Nephron progenitor cell (in vitro differentiated cells): ENCODE results near the gene DOP1A.

Source experiments
- DNase-seq: peaks from one replicate; pipeline ENCODE4 v3.0.0; 2021
- H3K27ac Mint-ChIP-seq: 2 replicates; pipeline ENCODE4 v1.8.0; 2021; ENCODE audit warnings: mild to moderate bottlenecking, moderate library complexity, mixed read lengths
- H3K27me3 Mint-ChIP-seq: 2 replicates; pipeline ENCODE4 v1.8.0; 2021; ENCODE audit warnings: mild to moderate bottlenecking, low read depth, mixed read lengths; ENCODE audit not compliant: poor library complexity
- H3K36me3 Mint-ChIP-seq: 2 replicates; pipeline ENCODE4 v1.8.0; 2021; ENCODE audit warnings: low read depth, mixed read lengths
- H3K4me1 Mint-ChIP-seq: 2 replicates; pipeline ENCODE4 v1.8.0; 2021; ENCODE audit warnings: mixed read lengths
- H3K4me3 Mint-ChIP-seq: 2 replicates; pipeline ENCODE4 v1.8.0; 2021; ENCODE audit warnings: mild to moderate bottlenecking, moderate library complexity, mixed read lengths
- H3K9me3 Mint-ChIP-seq: 2 replicates; pipeline ENCODE4 v1.8.0; 2021; ENCODE audit warnings: mild to moderate bottlenecking, moderate library complexity, mixed read lengths
- TF ChIP-seq, protein P1 (sequence below): fragments of 200-600 bp; sonication (generic); IDR thresholded peaks from 2 replicates; pipeline ENCODE4 v1.5.0; 2021; ENCODE audit warnings: antibody characterized with exemption

Gene DOP1A

DNA sequence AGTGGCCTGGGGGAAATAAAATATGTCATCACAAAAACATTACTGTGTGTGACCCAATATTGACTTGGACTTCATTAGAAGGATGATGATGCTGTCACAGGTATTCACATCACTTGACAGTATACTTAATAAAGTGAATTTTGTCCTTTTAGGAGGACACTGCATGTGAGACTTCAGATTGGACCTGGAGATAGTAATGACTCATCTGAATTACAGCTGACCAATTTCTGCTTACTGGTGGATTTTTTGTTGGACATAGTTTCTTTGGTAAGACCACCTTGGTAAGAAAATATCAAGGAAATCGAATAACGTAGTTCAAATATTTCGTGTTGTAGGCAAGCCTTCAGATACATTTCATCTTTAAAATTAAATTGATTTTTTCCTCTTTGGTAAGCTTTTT lies 57.1 kb downstream of the DOP1A start:
- TF ChIP-seq, protein P1, sequence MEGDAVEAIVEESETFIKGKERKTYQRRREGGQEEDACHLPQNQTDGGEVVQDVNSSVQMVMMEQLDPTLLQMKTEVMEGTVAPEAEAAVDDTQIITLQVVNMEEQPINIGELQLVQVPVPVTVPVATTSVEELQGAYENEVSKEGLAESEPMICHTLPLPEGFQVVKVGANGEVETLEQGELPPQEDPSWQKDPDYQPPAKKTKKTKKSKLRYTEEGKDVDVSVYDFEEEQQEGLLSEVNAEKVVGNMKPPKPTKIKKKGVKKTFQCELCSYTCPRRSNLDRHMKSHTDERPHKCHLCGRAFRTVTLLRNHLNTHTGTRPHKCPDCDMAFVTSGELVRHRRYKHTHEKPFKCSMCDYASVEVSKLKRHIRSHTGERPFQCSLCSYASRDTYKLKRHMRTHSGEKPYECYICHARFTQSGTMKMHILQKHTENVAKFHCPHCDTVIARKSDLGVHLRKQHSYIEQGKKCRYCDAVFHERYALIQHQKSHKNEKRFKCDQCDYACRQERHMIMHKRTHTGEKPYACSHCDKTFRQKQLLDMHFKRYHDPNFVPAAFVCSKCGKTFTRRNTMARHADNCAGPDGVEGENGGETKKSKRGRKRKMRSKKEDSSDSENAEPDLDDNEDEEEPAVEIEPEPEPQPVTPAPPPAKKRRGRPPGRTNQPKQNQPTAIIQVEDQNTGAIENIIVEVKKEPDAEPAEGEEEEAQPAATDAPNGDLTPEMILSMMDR: no peak
- Mint-ChIP-seq H3K9me3 (no peaks in the 10 kb centered on the region), H3K36me3 (peaks cover 28% of the 10 kb centered on the region), H3K4me1 (no peaks in the 10 kb centered on the region), H3K4me3 (no peak overlapping the region), H3K27ac (no peak overlapping the region), H3K27me3 (no peaks in the 10 kb centered on the region)
- no peak for DNase-seq

DNA sequence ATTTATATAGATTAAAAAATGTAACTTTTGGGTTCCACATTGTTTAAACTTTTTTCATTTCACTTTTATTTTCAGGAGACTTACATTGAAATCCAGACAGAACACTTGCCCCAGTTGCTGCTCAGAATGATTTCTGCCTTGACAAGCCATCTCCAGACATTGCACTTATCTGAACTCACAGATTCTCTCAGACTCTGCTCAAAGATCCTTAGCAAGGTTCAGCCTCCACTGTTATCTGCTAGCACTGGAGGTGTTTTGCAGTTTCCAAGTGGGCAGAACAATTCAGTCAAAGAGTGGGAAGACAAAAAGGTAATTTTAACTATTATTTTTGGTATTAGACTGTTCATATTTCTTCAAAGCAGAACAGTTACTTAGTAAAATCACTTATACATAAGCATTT lies 58.0 kb downstream of the DOP1A start:
- no peak overlapping the region for H3K27ac Mint-ChIP-seq
- no peaks in the 10 kb centered on the region for H3K27me3 Mint-ChIP-seq
- H3K4me1 Mint-ChIP-seq: no peaks in the 10 kb centered on the region
- peaks cover 34% of the 10 kb centered on the region for H3K36me3 Mint-ChIP-seq
- no peak overlapping the region for H3K4me3 Mint-ChIP-seq
- no peaks in the 10 kb centered on the region for H3K9me3 Mint-ChIP-seq
- TF ChIP-seq, protein P1: no peak
- no peak for DNase-seq

DNA sequence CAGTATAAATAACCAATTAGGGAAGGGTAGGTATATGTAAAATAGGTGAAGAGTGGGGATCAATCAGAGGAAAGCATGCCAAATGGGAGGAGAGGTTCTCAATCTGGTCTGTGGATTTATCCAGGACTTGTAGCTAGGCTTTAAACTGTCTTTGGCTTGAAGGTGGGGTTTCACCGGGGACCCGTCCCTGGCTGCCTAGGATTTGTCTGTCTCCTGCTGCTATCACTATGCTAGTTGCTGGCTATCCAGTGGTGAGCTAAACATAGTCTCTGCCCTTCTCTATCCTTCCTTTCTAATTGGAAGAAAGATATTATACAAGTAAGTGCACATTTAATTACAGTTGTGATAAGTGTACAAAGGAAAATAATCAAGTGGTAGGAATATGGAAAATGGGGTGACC lies 58.8 kb downstream of the DOP1A start:
- no peak for DNase-seq
- TF ChIP-seq, protein P1: no peak
- no peaks in the 10 kb centered on the region for H3K27me3 Mint-ChIP-seq
- H3K9me3 Mint-ChIP-seq: no peaks in the 10 kb centered on the region
- H3K4me1 Mint-ChIP-seq: no peaks in the 10 kb centered on the region
- no peak overlapping the region for H3K4me3 Mint-ChIP-seq
- H3K27ac Mint-ChIP-seq: no peak overlapping the region
- H3K36me3 Mint-ChIP-seq: peaks cover 42% of the 10 kb centered on the region

DNA sequence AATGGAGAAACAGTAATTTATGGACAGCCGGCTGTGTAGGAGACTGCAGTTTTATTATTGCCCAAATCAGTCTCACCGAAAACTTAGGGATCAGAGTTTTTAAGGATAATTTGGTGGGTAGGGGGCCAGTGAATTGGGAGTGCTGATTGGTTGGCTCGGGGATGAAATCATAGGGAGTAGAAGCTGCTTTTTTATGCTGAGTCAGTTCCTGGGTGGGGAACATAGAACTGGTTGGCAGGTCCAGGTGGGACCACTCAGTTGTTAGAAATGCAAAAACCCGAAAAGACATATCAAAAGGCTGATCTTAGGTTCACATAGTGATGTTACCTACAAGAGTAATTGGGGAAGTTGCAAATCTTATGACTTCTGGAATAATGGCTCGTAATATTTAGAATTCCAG lies 59.3 kb downstream of the DOP1A start:
- no peak for DNase-seq
- no peaks in the 10 kb centered on the region for H3K4me1 Mint-ChIP-seq
- no peak overlapping the region for H3K27ac Mint-ChIP-seq
- no peak overlapping the region for H3K4me3 Mint-ChIP-seq
- H3K36me3 Mint-ChIP-seq: peaks cover 47% of the 10 kb centered on the region
- TF ChIP-seq, protein P1: no peak
- no peaks in the 10 kb centered on the region for H3K9me3 Mint-ChIP-seq
- H3K27me3 Mint-ChIP-seq: no peaks in the 10 kb centered on the region

DNA sequence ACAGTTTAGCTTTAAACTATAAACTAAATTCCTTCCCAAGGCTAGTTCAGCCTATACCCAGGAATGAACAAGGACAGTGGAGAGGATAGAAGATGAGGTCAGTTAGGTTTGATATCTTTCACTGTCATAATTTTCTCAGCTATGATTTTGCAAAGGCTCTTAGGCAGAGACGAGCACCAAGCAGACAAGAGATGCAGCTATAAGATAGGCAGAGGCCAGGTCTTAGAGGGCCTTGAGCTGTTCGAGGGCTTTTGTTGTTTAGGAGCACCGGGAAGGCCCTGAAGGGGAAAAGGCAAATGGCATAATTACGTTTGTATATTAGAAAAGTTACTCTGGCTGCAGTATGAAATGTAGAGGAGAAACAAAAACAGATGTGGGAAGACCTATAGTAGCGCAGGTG lies 59.8 kb downstream of the DOP1A start:
- no peak for DNase-seq
- H3K36me3 Mint-ChIP-seq: peaks cover 47% of the 10 kb centered on the region
- H3K27ac Mint-ChIP-seq: no peak overlapping the region
- no peak overlapping the region for H3K4me3 Mint-ChIP-seq
- H3K9me3 Mint-ChIP-seq: no peaks in the 10 kb centered on the region
- TF ChIP-seq, protein P1: no peak
- no peaks in the 10 kb centered on the region for H3K4me1 Mint-ChIP-seq
- no peaks in the 10 kb centered on the region for H3K27me3 Mint-ChIP-seq

DNA sequence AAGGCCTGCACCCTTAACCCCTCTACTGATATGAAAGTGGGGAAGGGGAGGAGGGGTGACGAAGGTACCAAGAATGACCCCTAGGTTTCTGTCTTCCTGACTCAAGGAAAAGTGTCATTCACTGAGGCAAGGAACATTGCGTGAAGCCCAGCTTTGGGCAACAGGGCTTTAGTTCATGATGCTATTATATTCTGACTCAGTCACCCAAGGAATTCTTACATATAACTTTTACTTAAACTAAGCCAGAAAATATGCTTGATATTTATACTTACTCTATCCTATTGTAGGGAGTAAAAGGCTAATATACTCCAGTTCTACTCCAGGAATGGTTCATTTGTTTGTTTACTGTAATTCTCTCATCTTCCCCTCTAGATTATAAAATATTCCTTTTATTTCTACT lies 60.5 kb downstream of the DOP1A start:
- TF ChIP-seq, protein P1: no peak
- Mint-ChIP-seq H3K27me3 (no peaks in the 10 kb centered on the region), H3K9me3 (no peaks in the 10 kb centered on the region), H3K4me3 (no peak overlapping the region), H3K4me1 (no peaks in the 10 kb centered on the region), H3K36me3 (peaks cover 47% of the 10 kb centered on the region), H3K27ac (no peak overlapping the region)
- no peak for DNase-seq
